Mesodermal cell (in vitro differentiated cells): Measurements from ENCODE around the gene CHCHD3. TPM values are rescaled to one million over a fixed set of nuclear protein-coding genes. Genes with fewer than 3 reads are reported as not detected.
A peak's percentile ranks its signal among the peaks of the same experiment; 100 is the strongest.

Source experiments
- H3K27ac ChIP-seq: 2 replicates; pipeline ENCODE4 v1.7.0; 2013; ENCODE audit warnings: mild to moderate bottlenecking, low read depth, low read length, moderate library complexity; ENCODE audit not compliant: severe bottlenecking
- H3K36me3 ChIP-seq: 2 replicates; pipeline ENCODE4 v1.7.1; 2013; ENCODE audit warnings: mild to moderate bottlenecking, low read length, moderate library complexity; ENCODE audit not compliant: control insufficient read depth, insufficient read depth
- H3K4me1 ChIP-seq: one replicate; pipeline ENCODE4 v1.7.1; 2013; ENCODE audit warnings: mild to moderate bottlenecking, low read length; ENCODE audit not compliant: insufficient read depth, control insufficient read depth, poor library complexity, severe bottlenecking
- H3K4me3 ChIP-seq: 2 replicates; pipeline ENCODE4 v1.7.0; 2013; ENCODE audit warnings: low read length, control low read depth, mild to moderate bottlenecking; ENCODE audit not compliant: insufficient read depth, poor library complexity, severe bottlenecking; ENCODE audit errors: extremely low read depth
- H3K9me3 ChIP-seq: 2 replicates; pipeline ENCODE4 v1.7.1; 2013; ENCODE audit warnings: mild to moderate bottlenecking, low read length, moderate library complexity; ENCODE audit not compliant: control insufficient read depth
- WGBS, 2 experiments: methylation state at CpG; one replicate each; pipeline ENCODE4 v1.1.5; 2013; ENCODE audit warnings: missing lambda C conversion rate in 2 of 2; ENCODE audit not compliant: insufficient coverage in 2 of 2; 5-methylcytosine and 5-hydroxymethylcytosine counted together
- polyA plus RNA-seq, 2 experiments: library from polyadenylated mRNA; stranded (reverse); fragments of 50-300 nt; gene quantifications; one replicate each; pipeline ENCODE4 v1.2.3, GENCODE V29; 2013

Gene CHCHD3
- polyA plus RNA-seq (2013, experiment 1 of 2) = 75.0 TPM
- polyA plus RNA-seq (2013, experiment 2 of 2) = 75.7 TPM

- H3K27ac ChIP-seq = peak within 1 kb of the TSS; percentile 80
- WGBS, 2 experiments = 0% methylated on average over 42 to 50 of the region's 58 CpGs
- peaks cover 14% of the 10 kb centered on the region for H3K36me3 ChIP-seq
- no peaks in the 10 kb centered on the region for H3K4me1 ChIP-seq
- H3K4me3 ChIP-seq = peak within 1 kb of the TSS; percentile 83
- H3K9me3 ChIP-seq = no peaks in the 10 kb centered on the region
Measured at GRCh38 chr7:133081599-133082389, at the start of gene CHCHD3. Gene CHCHD3 (minus strand): TSS chr7:133082090. CDS start chr7:133081937, 153 bp downstream.

GRCh38 chr7:133130166-133130565, 48.3 kb upstream of the CHCHD3 start:
- no peaks in the 10 kb centered on the region for H3K9me3 ChIP-seq
- 89 to 94% methylated on average over 1 to 6 of the region's 8 CpGs for WGBS, 2 experiments
- no peaks in the 10 kb centered on the region for H3K36me3 ChIP-seq
- no peak overlapping the region for H3K4me3 ChIP-seq
- H3K27ac ChIP-seq = no peak overlapping the region
- no peaks in the 10 kb centered on the region for H3K4me1 ChIP-seq

- Histone ChIP-seq H3K9me3 (no peaks in the 10 kb centered on the region), H3K4me3 (no peak overlapping the region)
- 73% methylated on average over 2 of the region's 2 CpGs; no CpG with 5 or more reads in 1 of the 2 experiments for WGBS, 2 experiments
Measured at GRCh38 chr7:133126422-133126821, 44.5 kb upstream of the CHCHD3 start.

GRCh38 chr7:133124974-133125373, 43.1 kb upstream of the CHCHD3 start:
- no peaks in the 10 kb centered on the region for H3K9me3 ChIP-seq
- no peak overlapping the region for H3K4me3 ChIP-seq
- WGBS, 2 experiments = no CpG with 5 or more reads among the region's 1 CpG
- H3K36me3 ChIP-seq = no peaks in the 10 kb centered on the region
- H3K27ac ChIP-seq = no peak overlapping the region
- H3K4me1 ChIP-seq = no peaks in the 10 kb centered on the region

More at GRCh38 chr7:133126422-133126821, 44.5 kb upstream of the CHCHD3 start:
- H3K27ac ChIP-seq = no peak overlapping the region
- H3K36me3 ChIP-seq = no peaks in the 10 kb centered on the region
- no peaks in the 10 kb centered on the region for H3K4me1 ChIP-seq

GRCh38 chr7:133121175-133121844, 39.4 kb upstream of the CHCHD3 start:
- WGBS, 2 experiments = 95 to 100% methylated on average over 3 to 6 of the region's 7 CpGs
- H3K36me3 ChIP-seq = no peaks in the 10 kb centered on the region

GRCh38 chr7:133119067-133119466, 37.2 kb upstream of the CHCHD3 start:
- Histone ChIP-seq H3K9me3 (no peaks in the 10 kb centered on the region), H3K36me3 (no peaks in the 10 kb centered on the region), H3K4me3 (no peak overlapping the region), H3K27ac (no peak overlapping the region), H3K4me1 (no peaks in the 10 kb centered on the region)

More at GRCh38 chr7:133121175-133121844, 39.4 kb upstream of the CHCHD3 start:
- Histone ChIP-seq H3K4me3 (no peak overlapping the region), H3K4me1 (no peaks in the 10 kb centered on the region), H3K27ac (no peak overlapping the region), H3K9me3 (no peaks in the 10 kb centered on the region)

GRCh38 chr7:133118261-133118660, 36.4 kb upstream of the CHCHD3 start:
- 80 to 81% methylated on average over 2 to 3 of the region's 5 CpGs for WGBS, 2 experiments
- H3K4me3 ChIP-seq = no peak overlapping the region
- no peak overlapping the region for H3K27ac ChIP-seq
- H3K36me3 ChIP-seq = no peaks in the 10 kb centered on the region
- no peaks in the 10 kb centered on the region for H3K9me3 ChIP-seq
- H3K4me1 ChIP-seq = no peaks in the 10 kb centered on the region

GRCh38 chr7:133117452-133117851, 35.6 kb upstream of the CHCHD3 start:
- Histone ChIP-seq H3K27ac (no peak overlapping the region), H3K9me3 (no peaks in the 10 kb centered on the region), H3K4me3 (no peak overlapping the region), H3K4me1 (no peaks in the 10 kb centered on the region), H3K36me3 (no peaks in the 10 kb centered on the region)
- WGBS, 2 experiments = 91 to 100% methylated on average over 5 of the region's 5 CpGs

GRCh38 chr7:133115596-133115995, 33.7 kb upstream of the CHCHD3 start:
- H3K4me3 ChIP-seq = no peak overlapping the region
- H3K4me1 ChIP-seq = no peaks in the 10 kb centered on the region
- no peak overlapping the region for H3K27ac ChIP-seq
- 58 to 76% methylated on average over 2 to 3 of the region's 3 CpGs for WGBS, 2 experiments
- peaks cover under 1% of the 10 kb centered on the region for H3K9me3 ChIP-seq
- H3K36me3 ChIP-seq = no peaks in the 10 kb centered on the region

- Histone ChIP-seq H3K27ac (no peak overlapping the region), H3K4me3 (no peak overlapping the region), H3K36me3 (no peaks in the 10 kb centered on the region), H3K9me3 (peaks cover 11% of the 10 kb centered on the region), H3K4me1 (no peaks in the 10 kb centered on the region)
- 100% methylated on average over 1 of the region's 1 CpG for WGBS, 2 experiments
Measured at GRCh38 chr7:133114519-133114918, 32.6 kb upstream of the CHCHD3 start.

- H3K4me3 ChIP-seq = no peak overlapping the region
- no peak overlapping the region for H3K27ac ChIP-seq
- WGBS, 2 experiments = 82% methylated on average over 1 of the region's 2 CpGs
- H3K9me3 ChIP-seq = peaks cover 19% of the 10 kb centered on the region
- H3K4me1 ChIP-seq = no peaks in the 10 kb centered on the region
- H3K36me3 ChIP-seq = no peaks in the 10 kb centered on the region
Measured at GRCh38 chr7:133112976-133113375, 31.1 kb upstream of the CHCHD3 start.
